Effector CD8-positive, alpha-beta T cell (primary cell): Measurements from ENCODE around the gene TBC1D24.
"Not testable (repeated sequence)": the region's sequence is repeated elsewhere in the genome, so short reads cannot be mapped to it uniquely, and the experiment has no call there.

Experiments
- DNase-seq: peaks from one replicate; lab custom pipeline; 2025; lab: John Stamatoyannopoulos, UW

TBC1D24 gene

DNA sequence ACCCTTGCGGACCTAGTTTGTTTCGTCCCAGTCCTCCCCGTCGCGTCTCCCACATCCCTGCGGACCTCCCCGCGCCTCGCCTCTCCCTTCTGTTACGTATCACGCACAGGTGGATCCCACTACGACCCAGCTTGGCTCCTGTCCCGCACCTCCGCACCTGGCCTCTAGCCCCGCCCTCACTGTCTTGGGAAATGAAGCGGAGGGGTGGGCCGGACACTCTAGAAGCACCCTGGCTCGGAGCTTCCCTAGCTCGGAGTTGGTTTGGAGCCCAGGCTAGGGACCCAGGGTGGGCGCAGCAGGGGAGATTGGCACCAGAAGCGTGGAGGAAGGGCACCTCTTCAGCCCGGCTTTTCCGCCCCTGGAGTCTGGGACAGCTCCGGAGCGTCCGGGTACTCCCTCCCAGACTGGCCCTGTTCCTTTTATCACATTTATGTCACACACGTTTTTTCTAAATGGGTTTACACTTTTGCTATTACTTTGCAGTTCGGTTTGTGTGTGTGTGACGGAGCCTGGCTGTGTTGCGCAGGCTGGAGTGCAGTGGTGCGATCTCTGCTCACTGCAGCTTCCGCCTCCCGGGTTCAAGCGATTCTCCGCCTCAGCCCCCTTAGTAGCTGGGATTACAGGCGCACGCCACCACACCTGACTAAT, 57.7 kb downstream of the TBC1D24 start:
- DNase-seq: peak; percentile 49

- not testable (repeated sequence) for DNase-seq
Observed at GRCh38 chr16:2533142-2533755, 58.3 kb downstream of the TBC1D24 start.

DNA sequence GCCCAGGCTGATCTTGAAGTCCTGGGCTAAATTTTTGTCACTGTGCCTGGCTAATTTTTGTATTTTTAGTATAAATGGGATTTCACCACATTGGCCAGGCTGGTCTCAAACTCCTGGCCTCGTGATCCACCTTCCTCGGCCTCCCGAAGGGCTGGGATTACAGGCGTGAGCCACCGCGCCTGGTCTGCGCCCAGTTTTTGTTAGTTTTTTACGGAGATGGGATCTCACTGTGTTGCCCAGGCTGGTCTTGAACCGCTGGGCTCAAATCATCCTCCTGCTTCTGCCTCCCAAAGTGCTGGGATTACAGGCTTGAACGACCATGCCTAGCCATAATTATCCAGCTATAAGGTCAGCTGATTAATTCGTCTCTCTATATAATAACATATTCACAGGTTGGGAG, 59.0 kb downstream of the TBC1D24 start:
- DNase-seq: no peak

DNA sequence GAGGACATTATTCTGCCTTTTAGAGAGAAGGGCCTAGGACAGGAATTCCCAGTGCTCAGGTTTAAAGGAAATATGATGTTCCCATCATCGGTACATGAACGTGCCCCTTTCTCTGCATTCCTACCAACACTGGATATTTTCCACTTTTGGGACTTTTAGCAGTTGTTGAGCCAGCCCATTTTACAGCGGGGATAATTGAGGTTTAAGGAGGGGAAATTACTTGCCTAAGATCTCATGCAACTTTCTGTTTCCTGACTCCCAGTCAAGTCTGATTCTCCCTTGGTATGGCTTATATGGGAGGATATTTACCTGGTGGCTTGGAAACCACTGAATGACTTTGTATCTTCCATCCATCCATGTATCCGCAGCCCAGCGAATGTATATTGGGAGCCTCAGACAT, 59.4 kb downstream of the TBC1D24 start:
- DNase-seq: not testable (repeated sequence)

GRCh38 chr16:2535625-2536013, 60.7 kb downstream of the TBC1D24 start:
- DNase-seq: no peak

DNA sequence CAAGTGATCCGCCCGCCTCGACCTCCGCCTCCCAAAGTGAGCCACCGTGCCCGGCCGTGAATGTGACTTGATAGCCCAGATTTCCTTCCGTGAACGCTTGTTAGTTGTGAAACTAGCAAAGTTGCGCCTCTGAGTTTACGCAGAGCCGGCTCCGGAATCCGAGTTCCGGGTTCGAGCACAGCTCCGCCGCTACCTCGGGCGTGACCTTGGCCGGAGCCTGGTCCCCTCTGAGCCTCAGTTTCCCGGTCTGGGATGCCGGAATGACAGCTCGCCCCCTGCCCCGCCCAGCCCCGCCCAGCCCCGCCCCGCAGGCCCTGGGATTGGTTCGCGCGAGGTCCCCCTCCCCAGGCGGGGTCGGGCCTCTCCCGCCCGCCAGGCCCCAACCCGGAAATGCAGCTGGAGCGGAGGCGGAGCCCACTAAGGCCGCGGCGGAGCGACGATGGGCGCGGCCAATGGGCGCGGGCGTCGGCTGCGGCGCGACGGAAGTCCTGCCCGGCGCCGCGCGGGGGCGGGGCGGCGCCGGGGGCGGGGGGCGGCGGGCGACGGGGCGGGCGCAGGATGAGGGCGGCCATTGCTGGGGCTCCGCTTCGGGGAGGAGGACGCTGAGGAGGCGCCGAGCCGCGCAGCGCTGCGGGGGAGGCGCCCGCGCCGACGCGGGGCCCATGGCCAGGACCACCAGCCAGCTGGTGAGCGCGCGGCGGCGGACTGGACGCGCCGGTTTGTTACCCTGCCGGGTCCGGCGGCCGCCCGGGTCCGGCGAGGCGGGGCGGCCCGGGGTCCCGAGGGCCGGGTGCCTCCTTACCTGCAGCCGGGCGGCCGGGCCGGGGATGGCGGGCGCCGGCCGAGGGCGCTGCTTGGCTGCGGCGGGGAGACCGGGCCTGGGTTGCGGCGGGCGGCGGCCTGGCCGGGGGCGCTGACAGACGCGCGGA, 62.8 kb downstream of the TBC1D24 start, which contains the start of gene PDPK1:
TSS of gene PDPK1 (plus strand) at position 571 of the 929 bp plus-strand sequence. CDS start at position 663, 92 bp downstream.
- peak; percentile 90 for DNase-seq

- DNase-seq: not testable (repeated sequence)
Observed at GRCh38 chr16:2539192-2539844, 64.4 kb downstream of the TBC1D24 start.

DNA sequence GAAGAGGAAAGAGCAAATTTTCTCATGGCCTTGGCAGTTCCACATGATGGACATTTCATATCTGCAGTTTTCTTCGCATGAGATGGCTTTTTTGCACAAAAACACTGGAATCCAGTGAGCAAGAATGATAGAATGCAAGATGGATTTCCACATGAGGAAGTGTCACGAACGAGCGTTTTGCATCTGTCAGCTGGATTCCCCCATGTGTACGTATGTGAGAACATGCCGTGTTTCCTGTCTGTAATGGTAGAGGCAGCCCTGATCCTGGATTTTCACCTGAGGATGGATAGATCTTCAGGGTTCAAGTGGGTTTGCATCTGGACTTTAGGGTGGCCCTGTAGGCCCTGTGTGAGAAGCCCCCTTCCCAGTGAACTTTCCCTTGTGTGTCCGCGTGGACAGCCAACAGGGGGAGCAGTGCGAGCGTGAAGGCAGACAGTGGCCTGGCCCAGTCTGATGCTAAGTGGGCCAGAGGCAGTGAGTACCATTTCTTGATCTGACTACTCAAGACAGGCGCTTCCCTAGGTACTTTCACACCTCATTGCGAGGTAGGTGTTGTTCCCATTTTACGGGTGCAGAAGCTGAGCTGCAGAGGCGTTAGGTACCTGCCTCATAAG, 65.0 kb downstream of the TBC1D24 start:
- DNase-seq: not testable (repeated sequence)

DNA sequence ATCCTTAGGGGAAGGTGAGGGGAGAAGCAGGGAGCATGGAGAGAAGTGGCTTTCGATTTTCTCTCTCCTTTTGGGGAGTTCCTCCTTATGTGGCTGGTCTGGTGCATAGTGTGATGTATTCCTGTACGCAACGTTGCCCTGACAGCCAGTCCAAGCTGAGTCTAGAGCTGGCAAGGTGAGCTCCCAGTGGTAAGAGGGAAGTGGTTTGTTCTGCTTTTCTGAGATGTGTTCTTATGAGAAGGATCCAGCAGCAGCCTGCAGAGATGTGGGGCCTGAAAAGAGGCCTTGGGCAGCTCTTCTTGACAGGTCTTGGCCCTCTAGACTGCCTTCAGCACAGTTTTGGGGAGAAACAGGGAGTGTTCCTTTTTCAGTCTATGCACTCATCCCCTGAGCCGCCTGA, 66.0 kb downstream of the TBC1D24 start:
- not testable (repeated sequence) for DNase-seq

GRCh38 chr16:2541409-2541808, 66.5 kb downstream of the TBC1D24 start:
- DNase-seq: not testable (repeated sequence)

GRCh38 chr16:2543771-2544170, 68.8 kb downstream of the TBC1D24 start:
- DNase-seq: not testable (repeated sequence)

- not testable (repeated sequence) for DNase-seq
Observed at GRCh38 chr16:2550283-2550878, 75.5 kb downstream of the TBC1D24 start.

GRCh38 chr16:2551420-2551889, 76.5 kb downstream of the TBC1D24 start:
- not testable (repeated sequence) for DNase-seq

GRCh38 chr16:2554709-2555425, 79.9 kb downstream of the TBC1D24 start:
- DNase-seq: not testable (repeated sequence)
